ENCODE measurements around the gene SLC12A7. TPM values are rescaled to one million over a fixed set of nuclear protein-coding genes. Genes with fewer than 3 reads are reported as not detected.
"Not testable (repeated sequence)": the region's sequence is repeated elsewhere in the genome, so short reads cannot be mapped to it uniquely, and the experiment has no call there.

SLC12A7 gene
- total RNA-seq, 2 donors from 2014 or later, result 28.5 to 42.3 TPM

DNA sequence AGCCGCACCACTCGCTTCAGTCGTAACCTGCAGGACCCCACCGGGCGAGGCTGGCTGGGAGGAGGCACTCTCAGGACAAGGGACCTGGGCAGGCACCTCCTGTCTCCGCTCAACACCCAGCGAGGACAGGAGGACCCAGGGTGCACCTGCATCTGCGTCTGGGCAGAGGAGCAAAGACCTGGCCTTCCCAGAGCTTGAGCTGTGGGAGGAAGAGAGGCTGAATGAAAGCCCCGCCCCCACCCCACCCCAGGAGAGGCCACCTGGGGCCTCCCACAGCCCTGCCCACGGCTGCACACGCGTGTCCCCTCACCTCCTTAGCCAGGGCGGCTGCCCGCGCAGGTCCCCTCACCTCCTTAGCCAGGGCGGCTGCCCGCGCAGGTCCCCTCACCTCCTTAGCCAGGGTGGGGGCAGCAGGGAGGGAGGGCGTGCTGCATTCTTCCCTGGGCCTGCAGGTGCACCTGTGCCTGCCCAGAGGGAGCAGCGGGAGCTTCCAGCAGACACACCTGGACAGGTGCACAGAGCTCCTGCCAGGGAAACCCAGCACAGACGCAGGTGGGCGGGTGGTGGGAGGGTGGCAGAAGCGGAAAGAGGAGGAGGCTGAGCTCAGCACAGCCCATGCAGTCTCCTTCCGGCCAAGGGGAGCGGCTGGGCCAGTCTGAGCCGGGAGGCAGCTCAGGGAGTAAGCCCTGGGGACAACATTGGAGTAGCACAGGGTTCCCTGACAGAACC lies 18.5 kb upstream of the SLC12A7 start:
- H3K4me3 ChIP-seq, result no peak overlapping the region
- no peak for DNase-seq (ENCODE audit: low spot score)
- TF ChIP-seq CTCF (IDR thresholded peaks at IDR 0.05), result no peak
- H3K27me3 ChIP-seq, result no peaks in the 10 kb centered on the region
- no peak overlapping the region for H3K27ac ChIP-seq
- H3K4me1 ChIP-seq, result peaks cover 0 to 63% of the 10 kb centered on the region in 2 donors
- H3K36me3 ChIP-seq, result no peaks in the 10 kb centered on the region
- H3K9me3 ChIP-seq, result no peaks in the 10 kb centered on the region

GRCh38 chr5:1129711-1130055 lies 17.8 kb upstream of the SLC12A7 start:
- Histone ChIP-seq H3K4me1 (peaks cover 0 to 63% of the 10 kb centered on the region in 2 donors), H3K27me3 (no peaks in the 10 kb centered on the region), H3K9me3 (no peaks in the 10 kb centered on the region), H3K36me3 (no peaks in the 10 kb centered on the region), H3K4me3 (no peak overlapping the region), H3K27ac (no peak overlapping the region)
- no peak for DNase-seq (ENCODE audit: low spot score)
- TF ChIP-seq CTCF (IDR thresholded peaks at IDR 0.05), result no peak

- TF ChIP-seq CTCF (IDR thresholded peaks at IDR 0.05), result no peak
- Histone ChIP-seq H3K36me3 (no peaks in the 10 kb centered on the region), H3K4me3 (no peak overlapping the region), H3K27me3 (no peaks in the 10 kb centered on the region), H3K4me1 (peaks cover 0 to 63% of the 10 kb centered on the region in 2 donors), H3K27ac (no peak overlapping the region), H3K9me3 (no peaks in the 10 kb centered on the region)
- DNase-seq (ENCODE audit: low spot score), result no peak
These were observed 17.3 kb upstream of the SLC12A7 start for GRCh38 chr5:1128977-1129710.

- peaks cover 0 to 63% of the 10 kb centered on the region in 2 donors for H3K4me1 ChIP-seq
- H3K36me3 ChIP-seq, result no peaks in the 10 kb centered on the region
- H3K27ac ChIP-seq, result peak overlapping the region; percentile 47 to 76
- no peaks in the 10 kb centered on the region for H3K27me3 ChIP-seq
- no peak for DNase-seq (ENCODE audit: low spot score)
- no peaks in the 10 kb centered on the region for H3K9me3 ChIP-seq
- no peak for TF ChIP-seq CTCF (IDR thresholded peaks at IDR 0.05)
- no peak overlapping the region for H3K4me3 ChIP-seq
These were observed 16.3 kb upstream of the SLC12A7 start for GRCh38 chr5:1127959-1128785.

DNA sequence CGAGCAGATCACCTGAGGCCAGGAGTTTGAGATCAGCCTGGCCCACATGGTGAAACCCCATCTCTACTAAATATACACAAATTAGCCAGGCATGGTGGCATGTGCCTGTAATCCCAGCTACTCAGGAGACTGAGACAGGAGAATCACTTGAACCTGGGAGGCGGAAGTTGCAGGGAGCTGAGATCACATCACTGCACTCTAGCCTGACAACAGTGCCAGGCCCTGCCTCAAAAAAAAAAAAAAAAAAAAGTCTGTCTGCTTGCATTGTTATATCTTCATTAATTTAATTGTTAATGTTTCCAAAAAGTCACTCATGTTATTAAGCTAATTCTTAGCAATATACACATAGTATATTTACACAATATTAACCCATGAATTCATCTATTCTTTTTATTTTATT lies 13.8 kb upstream of the SLC12A7 start:
- not testable (repeated sequence) for H3K4me3 ChIP-seq; DNase-seq (ENCODE audit: low spot score); H3K9me3 ChIP-seq; H3K36me3 ChIP-seq; H3K27me3 ChIP-seq
- H3K27ac ChIP-seq, result peak overlapping the region; percentile 80 to 88
- peaks cover 0 to 73% of the 10 kb centered on the region in 2 donors for H3K4me1 ChIP-seq

DNA sequence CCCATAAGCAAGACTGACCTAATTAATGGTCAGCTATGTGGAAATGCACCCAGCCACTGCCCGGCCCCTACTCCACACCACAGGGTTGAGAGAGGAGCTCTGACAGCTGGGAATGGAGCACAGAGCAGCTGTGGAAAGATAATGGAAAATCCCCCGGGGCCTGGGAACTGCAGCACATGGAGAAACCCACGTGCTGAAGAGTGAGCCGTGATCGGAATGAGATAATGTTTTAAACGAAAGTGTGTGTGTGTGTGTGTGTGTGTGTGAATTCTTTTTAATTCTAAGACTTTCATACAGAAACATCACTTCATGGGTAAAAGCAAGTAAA lies 13.1 kb upstream of the SLC12A7 start:
- DNase-seq (ENCODE audit: low spot score), result peak; percentile 81
- Histone ChIP-seq H3K36me3 (no peaks in the 10 kb centered on the region), H3K9me3 (no peaks in the 10 kb centered on the region), H3K27me3 (no peaks in the 10 kb centered on the region), H3K4me1 (peaks cover 0 to 76% of the 10 kb centered on the region in 2 donors), H3K27ac (peak overlapping the region; percentile 80 to 88), H3K4me3 (no peak overlapping the region)
- no peak for TF ChIP-seq CTCF (IDR thresholded peaks at IDR 0.05)
